ENCODE results near the gene PHAF1. TPM values are rescaled to one million over a fixed set of nuclear protein-coding genes. Genes with fewer than 3 reads are reported as not detected.

The PHAF1 gene
- total and polyA plus RNA-seq, 2 of the 13 experiments (the other 11 are each of a cell fraction or from before 2014, with no cell fraction given): 48.3 to 174 TPM

- 0 out of 2 replicates have a peak, but pooled peaks have one; percentile 75 for TF ChIP-seq ZNF556 (CRISPR knock-in tag; IDR thresholded peaks at IDR 0.05; ENCODE audit: borderline replicate concordance)
- TF ChIP-seq JUN (CRISPR knock-in tag; IDR thresholded peaks at IDR 0.05): no peak
- TF ChIP-seq ZFP90 (CRISPR knock-in tag; IDR thresholded peaks at IDR 0.05; ENCODE audit: borderline replicate concordance): no peak
- no peak for TF ChIP-seq ZNF382 (CRISPR knock-in tag; IDR thresholded peaks at IDR 0.05; ENCODE audit: borderline replicate concordance)
- TF ChIP-seq SP2 (CRISPR knock-in tag; IDR thresholded peaks at IDR 0.05): peak; percentile 27; the same call in 1 of the 2 replicates
- TF ChIP-seq TAF15 (IDR thresholded peaks at IDR 0.05; ENCODE audit: low read depth, low read length, poor library complexity, severe bottlenecking): no peak
- TF ChIP-seq, protein P1, sequence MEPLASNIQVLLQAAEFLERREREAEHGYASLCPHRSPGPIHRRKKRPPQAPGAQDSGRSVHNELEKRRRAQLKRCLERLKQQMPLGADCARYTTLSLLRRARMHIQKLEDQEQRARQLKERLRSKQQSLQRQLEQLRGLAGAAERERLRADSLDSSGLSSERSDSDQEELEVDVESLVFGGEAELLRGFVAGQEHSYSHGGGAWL (CRISPR knock-in tag; IDR thresholded peaks at IDR 0.05): no peak
- TF ChIP-seq NPAS2 (CRISPR knock-in tag; IDR thresholded peaks at IDR 0.05; ENCODE audit: borderline replicate concordance): no peak
- TF ChIP-seq, protein P2, sequence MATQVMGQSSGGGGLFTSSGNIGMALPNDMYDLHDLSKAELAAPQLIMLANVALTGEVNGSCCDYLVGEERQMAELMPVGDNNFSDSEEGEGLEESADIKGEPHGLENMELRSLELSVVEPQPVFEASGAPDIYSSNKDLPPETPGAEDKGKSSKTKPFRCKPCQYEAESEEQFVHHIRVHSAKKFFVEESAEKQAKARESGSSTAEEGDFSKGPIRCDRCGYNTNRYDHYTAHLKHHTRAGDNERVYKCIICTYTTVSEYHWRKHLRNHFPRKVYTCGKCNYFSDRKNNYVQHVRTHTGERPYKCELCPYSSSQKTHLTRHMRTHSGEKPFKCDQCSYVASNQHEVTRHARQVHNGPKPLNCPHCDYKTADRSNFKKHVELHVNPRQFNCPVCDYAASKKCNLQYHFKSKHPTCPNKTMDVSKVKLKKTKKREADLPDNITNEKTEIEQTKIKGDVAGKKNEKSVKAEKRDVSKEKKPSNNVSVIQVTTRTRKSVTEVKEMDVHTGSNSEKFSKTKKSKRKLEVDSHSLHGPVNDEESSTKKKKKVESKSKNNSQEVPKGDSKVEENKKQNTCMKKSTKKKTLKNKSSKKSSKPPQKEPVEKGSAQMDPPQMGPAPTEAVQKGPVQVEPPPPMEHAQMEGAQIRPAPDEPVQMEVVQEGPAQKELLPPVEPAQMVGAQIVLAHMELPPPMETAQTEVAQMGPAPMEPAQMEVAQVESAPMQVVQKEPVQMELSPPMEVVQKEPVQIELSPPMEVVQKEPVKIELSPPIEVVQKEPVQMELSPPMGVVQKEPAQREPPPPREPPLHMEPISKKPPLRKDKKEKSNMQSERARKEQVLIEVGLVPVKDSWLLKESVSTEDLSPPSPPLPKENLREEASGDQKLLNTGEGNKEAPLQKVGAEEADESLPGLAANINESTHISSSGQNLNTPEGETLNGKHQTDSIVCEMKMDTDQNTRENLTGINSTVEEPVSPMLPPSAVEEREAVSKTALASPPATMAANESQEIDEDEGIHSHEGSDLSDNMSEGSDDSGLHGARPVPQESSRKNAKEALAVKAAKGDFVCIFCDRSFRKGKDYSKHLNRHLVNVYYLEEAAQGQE (IDR thresholded peaks at IDR 0.05; ENCODE audit: borderline replicate concordance in 1 of 2, low read depth in 1 of 2, low read length in 2 of 2): no peak
- TF ChIP-seq, protein P3, sequence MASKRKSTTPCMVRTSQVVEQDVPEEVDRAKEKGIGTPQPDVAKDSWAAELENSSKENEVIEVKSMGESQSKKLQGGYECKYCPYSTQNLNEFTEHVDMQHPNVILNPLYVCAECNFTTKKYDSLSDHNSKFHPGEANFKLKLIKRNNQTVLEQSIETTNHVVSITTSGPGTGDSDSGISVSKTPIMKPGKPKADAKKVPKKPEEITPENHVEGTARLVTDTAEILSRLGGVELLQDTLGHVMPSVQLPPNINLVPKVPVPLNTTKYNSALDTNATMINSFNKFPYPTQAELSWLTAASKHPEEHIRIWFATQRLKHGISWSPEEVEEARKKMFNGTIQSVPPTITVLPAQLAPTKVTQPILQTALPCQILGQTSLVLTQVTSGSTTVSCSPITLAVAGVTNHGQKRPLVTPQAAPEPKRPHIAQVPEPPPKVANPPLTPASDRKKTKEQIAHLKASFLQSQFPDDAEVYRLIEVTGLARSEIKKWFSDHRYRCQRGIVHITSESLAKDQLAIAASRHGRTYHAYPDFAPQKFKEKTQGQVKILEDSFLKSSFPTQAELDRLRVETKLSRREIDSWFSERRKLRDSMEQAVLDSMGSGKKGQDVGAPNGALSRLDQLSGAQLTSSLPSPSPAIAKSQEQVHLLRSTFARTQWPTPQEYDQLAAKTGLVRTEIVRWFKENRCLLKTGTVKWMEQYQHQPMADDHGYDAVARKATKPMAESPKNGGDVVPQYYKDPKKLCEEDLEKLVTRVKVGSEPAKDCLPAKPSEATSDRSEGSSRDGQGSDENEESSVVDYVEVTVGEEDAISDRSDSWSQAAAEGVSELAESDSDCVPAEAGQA (IDR thresholded peaks at IDR 0.05; ENCODE audit: low read depth): no peak
- TF ChIP-seq, protein P3 (CRISPR knock-in tag; IDR thresholded peaks at IDR 0.05; ENCODE audit: borderline replicate concordance): no peak
- no peak for TF ChIP-seq PHF21A (CRISPR knock-in tag; IDR thresholded peaks at IDR 0.05)
- no peak for TF ChIP-seq RFX3 (CRISPR knock-in tag; IDR thresholded peaks at IDR 0.05)
- no peak for TF ChIP-seq ATM (IDR thresholded peaks at IDR 0.05; ENCODE audit: borderline replicate concordance)
- peak; percentile 19; the same call in 1 of the 2 replicates for TF ChIP-seq ZNF44 (CRISPR knock-in tag; IDR thresholded peaks at IDR 0.05)
- TF ChIP-seq ZNF530 (CRISPR knock-in tag; IDR thresholded peaks at IDR 0.05; ENCODE audit: low read depth): no peak
- TF ChIP-seq ZNF501 (CRISPR knock-in tag; IDR thresholded peaks at IDR 0.05): peak; percentile 82
Measured at GRCh38 chr16:67170949-67171649, 61.4 kb downstream of the PHAF1 start (continued).

Measured in HepG2 (cell line).